Endothelial cell of umbilical vein (primary cell): Measurements from ENCODE around the gene SLC12A4. TPM values are rescaled to one million over a fixed set of nuclear protein-coding genes. Genes with fewer than 3 reads are reported as not detected.

Experiments used
- BruUV-seq: library from RNA; stranded (reverse); fragments of 400-500 nt; replicated peaks from 2 replicates; lab custom pipeline; 2021; lab: Mats Ljungman, UMichigan
- CTCF ChIA-PET: fragments of 300-600, 350-600 bp; sonication (Branson Sonifier 250); formaldehyde crosslinking; loops from one replicate; lab custom pipeline; 2021; ENCODE audit warnings: antibody characterized with exemption, inconsistent platforms; lab: Charles Lee
- POLR2A ChIA-PET: fragments of 300-600, 350-600 bp; sonication (Branson Sonifier 250); formaldehyde crosslinking; loops from one replicate; lab custom pipeline; 2021; ENCODE audit warnings: antibody characterized with exemption, inconsistent platforms; lab: Charles Lee
- DNase-seq: peaks from one replicate; pipeline ENCODE4 v3.0.0-alpha.2; 2011; ENCODE audit warnings: low read depth, low spot score
- FAIRE-seq: peaks from 2 replicates; lab custom pipeline; 2011; peaks lifted over from hg19 to GRCh38; lab: Jason Lieb, UNC
- H2AFZ ChIP-seq: 2 replicates; pipeline ENCODE4 v1.6.0; 2012; ENCODE audit warnings: low read depth, low read length, control low read depth, inconsistent platforms
- H3K27ac ChIP-seq: 2 replicates; pipeline ENCODE4 v1.5.1; 2011; ENCODE audit warnings: low read depth, mild to moderate bottlenecking, control low read depth, low read length, moderate library complexity; ENCODE audit not compliant: insufficient read depth
- H3K27me3 ChIP-seq, 2 experiments: 2 replicates each; pipeline versions ENCODE4 v1.6.0 to v1.6.1; 2011; ENCODE audit warnings: low read length in 2 of 2, mixed read lengths in 1 of 2; ENCODE audit not compliant: control insufficient read depth in 2 of 2, insufficient read depth in 2 of 2
- H3K36me3 ChIP-seq, 2 experiments: 2 replicates in 1 of 2; 3 replicates in 1 of 2; pipeline ENCODE4 v1.5.1; 2011; ENCODE audit warnings: low read length in 2 of 2, mild to moderate bottlenecking in 1 of 2, moderate library complexity in 1 of 2; ENCODE audit not compliant: control insufficient read depth in 2 of 2, insufficient read depth in 2 of 2; ENCODE audit errors: extremely low read depth in 1 of 2
- H3K4me1 ChIP-seq: 3 replicates; pipeline ENCODE4 v1.5.1; 2011; ENCODE audit warnings: mild to moderate bottlenecking, low read length; ENCODE audit not compliant: control insufficient read depth, insufficient read depth; ENCODE audit errors: extremely low read depth
- H3K4me2 ChIP-seq: 2 replicates; pipeline ENCODE4 v1.6.1; 2011; ENCODE audit warnings: low read length, control low read depth, mixed read lengths; ENCODE audit not compliant: insufficient read depth
- H3K4me3 ChIP-seq, 3 experiments: fragments of 200-600 bp in 1 of 3; sonication (generic), shearing (Covaris generic) in 1 of 3; replicated peaks in 1 of 3; 2 replicates each; pipeline ENCODE4 v1.5.1; 2011 to 2016; ENCODE audit warnings: control low read depth in 3 of 3, low read length in 3 of 3, mild to moderate bottlenecking in 2 of 3, inconsistent platforms in 1 of 3, low read depth in 1 of 3, moderate library complexity in 1 of 3; ENCODE audit not compliant: insufficient read depth in 1 of 3
- H3K79me2 ChIP-seq: 2 replicates; pipeline ENCODE4 v1.6.0; 2012; ENCODE audit warnings: low read length, inconsistent platforms; ENCODE audit not compliant: control insufficient read depth, insufficient read depth
- H3K9ac ChIP-seq: replicated peaks from 2 replicates; pipeline ENCODE3; 2011; ENCODE audit warnings: low read length, control low read depth; ENCODE audit not compliant: insufficient read depth; ENCODE audit errors: extremely low read depth
- H3K9me1 ChIP-seq: replicated peaks from 3 replicates; pipeline ENCODE4 v1.6.0; 2011; ENCODE audit warnings: mild to moderate bottlenecking, low read length; ENCODE audit not compliant: control insufficient read depth, insufficient read depth; ENCODE audit errors: extremely low read depth
- H3K9me3 ChIP-seq: replicated peaks from 2 replicates; pipeline ENCODE4 v1.5.1; 2012; ENCODE audit warnings: low read length, inconsistent platforms; ENCODE audit not compliant: control insufficient read depth, insufficient read depth
- H4K20me1 ChIP-seq: replicated peaks from 2 replicates; pipeline ENCODE3; 2011; ENCODE audit warnings: mild to moderate bottlenecking, low read length; ENCODE audit not compliant: control insufficient read depth, insufficient read depth; ENCODE audit errors: extremely low read depth
- CTCF ChIP-seq, 2 donors: IDR thresholded peaks; 1 replicate in 1 of 2; 2 replicates in 1 of 2; pipeline ENCODE4 v1.5.1; 2011; ENCODE audit warnings: low read length in 2 of 2, mild to moderate bottlenecking in 2 of 2, moderate library complexity in 2 of 2, control low read depth in 1 of 2, inconsistent platforms in 1 of 2, low read depth in 1 of 2; ENCODE audit not compliant: insufficient read depth in 1 of 2; ENCODE audit errors: extremely low read depth in 1 of 2
- EZH2 ChIP-seq: IDR thresholded peaks from 2 replicates; pipeline ENCODE4 v1.6.1; 2012; ENCODE audit warnings: borderline replicate concordance, low read depth, mild to moderate bottlenecking, moderate library complexity, low read length, inconsistent platforms; ENCODE audit not compliant: severe bottlenecking
- FOS ChIP-seq: IDR thresholded peaks from 2 replicates; pipeline ENCODE4 v1.6.1; 2011; ENCODE audit warnings: mild to moderate bottlenecking, low read length, moderate library complexity, borderline replicate concordance; ENCODE audit not compliant: insufficient read depth
- JUN ChIP-seq: IDR thresholded peaks from 2 replicates; pipeline ENCODE4 v1.6.1; 2011; ENCODE audit warnings: borderline replicate concordance, low read depth; ENCODE audit not compliant: insufficient read length, insufficient read depth
- MAX ChIP-seq: IDR thresholded peaks from 2 replicates; pipeline ENCODE4 v1.6.1; 2011; ENCODE audit not compliant: insufficient read depth, insufficient read length
- MYC ChIP-seq: IDR thresholded peaks from one replicate; pipeline ENCODE4 v1.6.1; 2011; ENCODE audit warnings: mild to moderate bottlenecking, low read depth, low read length
- POLR2A ChIP-seq: IDR thresholded peaks from 2 replicates; pipeline ENCODE4 v1.6.1; 2012; ENCODE audit warnings: low read depth, mild to moderate bottlenecking, control low read depth, low read length
- POLR2AphosphoS5 ChIP-seq: IDR thresholded peaks from 2 replicates; pipeline ENCODE4 v1.6.1; 2012; ENCODE audit warnings: low read depth, mild to moderate bottlenecking, control low read depth, low read length, moderate library complexity; ENCODE audit not compliant: insufficient read depth
- dilution Hi-C: fragments of 300-500 bp; cut with MboI; formaldehyde crosslinking; loops from one replicate; pipeline ENCODE4 v1.15.0; 2019; ENCODE audit warnings: low sequenced_read_pairs; ENCODE audit not compliant: extremely low pct_ligation_motif_present
- intact Hi-C: fragments of 100-400 bp; cut with micrococcal nuclease; formaldehyde crosslinking; loops from one replicate; pipeline ENCODE4 v1.10.0; 2022
- polyA plus RNA-seq, 4 experiments: library from polyadenylated mRNA; depleted of rRNA in 3 of 4; stranded (reverse) in 3 of 4; unstranded in 1 of 4; fragments of >200 nt; gene quantifications; 2 replicates each; pipeline versions ENCODE4 v1.2.1 to v1.2.3, GENCODE V29; 2011 to 2012; ENCODE audit warnings: missing spikeins in 1 of 4
- total RNA-seq: library from RNA; stranded (reverse); gene quantifications from 2 replicates; pipeline ENCODE4 v1.2.3, GENCODE V29; 2021

The SLC12A4 gene
- total and polyA plus RNA-seq, 2 donors (not counting 3 experiments of a cell fraction or from before 2014, with no cell fraction given) = 110 to 114 TPM

GRCh38 chr16:67988675-67989074, 20.2 kb upstream of the SLC12A4 start:
- Histone ChIP-seq H3K9me1 (no peaks in the 10 kb centered on the region), H3K36me3 (no peaks in the 10 kb centered on the region), H3K4me3 (no peak overlapping the region), H4K20me1 (no peaks in the 10 kb centered on the region), H3K4me1 (peaks cover 17% of the 10 kb centered on the region), H3K27ac (no peak overlapping the region), H2AFZ (no peak overlapping the region), H3K27me3 (no peaks in the 10 kb centered on the region), H3K9me3 (no peaks in the 10 kb centered on the region), H3K4me2 (no peak overlapping the region), H3K9ac (no peak overlapping the region), H3K79me2 (no peaks in the 10 kb centered on the region)
- intact Hi-C loops = no loop called here
- DNase-seq (no peak), FAIRE-seq (no peak)
- ChIA-PET CTCF (interaction anchor here (1.8 to 2.4 kb wide), 2 partner anchors 14 to 52 kb away, joined by 5 to 6 read pairs; no protein-coding TSS in a partner anchor), POLR2A (no interaction called here)
- dilution Hi-C loops = no loop called here
- no TSS peak for BruUV-seq
- TF ChIP-seq JUN (no peak), MAX (no peak), POLR2AphosphoS5 (no peak), POLR2A (no peak), EZH2 (no peak), FOS (no peak), CTCF (IDR thresholded peaks at IDR 0.05; ENCODE audit: extremely low read depth in 1 of 2, insufficient read depth in 1 of 2, low read depth in 1 of 2, low read length in 2 of 2) (no peak), MYC (no peak)
